ENCODE measurements around the gene CD48. TPM values are rescaled to one million over a fixed set of nuclear protein-coding genes. Genes with fewer than 3 reads are reported as not detected.

The CD48 gene
- polyA plus RNA-seq, 1 of the 3 experiments (the other 2 are of a cell fraction): not detected

DNA sequence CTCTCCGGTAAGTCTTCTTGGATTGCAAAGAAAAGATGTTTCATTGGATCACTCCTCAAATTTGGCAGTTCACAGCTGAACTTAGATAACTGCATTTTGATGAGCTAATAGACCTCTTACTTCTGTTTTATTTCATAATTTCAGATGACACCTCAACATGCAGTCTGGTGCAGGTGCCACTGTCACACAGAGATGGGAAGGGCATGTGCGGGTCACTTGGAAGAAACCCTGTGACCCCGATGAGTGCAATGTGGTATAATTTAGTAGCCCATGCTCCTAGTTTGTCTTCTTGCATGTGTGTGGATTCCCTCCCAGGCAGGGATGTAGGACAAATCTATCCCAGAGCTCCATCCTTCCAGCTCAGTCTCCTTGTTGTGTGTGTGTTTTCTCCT is 64.3 kb downstream of the CD48 start:
- CTCF ChIA-PET: no interaction called here

More for the DNA sequence above, 64.3 kb downstream of the CD48 start:
- H4K20me1 ChIP-seq (ENCODE audit: insufficient read depth): no peaks in the 10 kb centered on the region
- H3K9ac ChIP-seq: no peak overlapping the region
- WGBS (ENCODE audit: low lambda C conversion rate): 15% methylated on average over 3 of the region's 3 CpGs
- no peaks in the 10 kb centered on the region for H3K36me3 ChIP-seq (replicated peaks in 1 of 2; ENCODE audit: control insufficient read depth in 1 of 2, insufficient read depth in 2 of 2, low read length in 1 of 2)
- H3K27ac ChIP-seq (ENCODE audit: low read depth in 2 of 2, low read length in 1 of 2): no peak overlapping the region
- H3K79me2 ChIP-seq (ENCODE audit: insufficient read depth): no peaks in the 10 kb centered on the region
- no peaks in the 10 kb centered on the region for H3K9me2 ChIP-seq
- H3K27me3 ChIP-seq (ENCODE audit: insufficient read depth): peaks cover 8% of the 10 kb centered on the region; the same call in 1 of the 2 replicates
- H3K4me2 ChIP-seq: no peak overlapping the region
- no peaks in the 10 kb centered on the region; a peak in 1 of 4 replicates for H3K4me1 ChIP-seq (ENCODE audit: control insufficient read depth in 1 of 2, insufficient read depth in 2 of 2, low read depth in 1 of 2, low read length in 1 of 2)
- DNase-seq: no peak
- H3F3A ChIP-seq (replicated peaks; ENCODE audit: insufficient read depth): no peaks in the 10 kb centered on the region
- H2AFZ ChIP-seq (ENCODE audit: low read depth): no peak overlapping the region
- TF ChIP-seq MEF2A (IDR thresholded peaks at IDR 0.05; ENCODE audit: borderline replicate concordance, low read depth): no peak
- TF ChIP-seq TAF1 (IDR thresholded peaks at IDR 0.05; ENCODE audit: borderline replicate concordance, low read depth, low read length): no peak
- TF ChIP-seq, protein P1, sequence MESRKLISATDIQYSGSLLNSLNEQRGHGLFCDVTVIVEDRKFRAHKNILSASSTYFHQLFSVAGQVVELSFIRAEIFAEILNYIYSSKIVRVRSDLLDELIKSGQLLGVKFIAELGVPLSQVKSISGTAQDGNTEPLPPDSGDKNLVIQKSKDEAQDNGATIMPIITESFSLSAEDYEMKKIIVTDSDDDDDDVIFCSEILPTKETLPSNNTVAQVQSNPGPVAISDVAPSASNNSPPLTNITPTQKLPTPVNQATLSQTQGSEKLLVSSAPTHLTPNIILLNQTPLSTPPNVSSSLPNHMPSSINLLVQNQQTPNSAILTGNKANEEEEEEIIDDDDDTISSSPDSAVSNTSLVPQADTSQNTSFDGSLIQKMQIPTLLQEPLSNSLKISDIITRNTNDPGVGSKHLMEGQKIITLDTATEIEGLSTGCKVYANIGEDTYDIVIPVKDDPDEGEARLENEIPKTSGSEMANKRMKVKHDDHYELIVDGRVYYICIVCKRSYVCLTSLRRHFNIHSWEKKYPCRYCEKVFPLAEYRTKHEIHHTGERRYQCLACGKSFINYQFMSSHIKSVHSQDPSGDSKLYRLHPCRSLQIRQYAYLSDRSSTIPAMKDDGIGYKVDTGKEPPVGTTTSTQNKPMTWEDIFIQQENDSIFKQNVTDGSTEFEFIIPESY (IDR thresholded peaks at IDR 0.05; ENCODE audit: borderline replicate concordance, low read depth): no peak
- TF ChIP-seq RXRA (IDR thresholded peaks at IDR 0.05; ENCODE audit: borderline replicate concordance, low read depth): no peak
- TF ChIP-seq EZH2phosphoT487 (IDR thresholded peaks at IDR 0.05; ENCODE audit: borderline replicate concordance, low read depth): no peak
- TF ChIP-seq SMC3 (IDR thresholded peaks at IDR 0.05; ENCODE audit: low read depth, low read length): no peak
- TF ChIP-seq FOXM1 (IDR thresholded peaks at IDR 0.05; ENCODE audit: low read depth): no peak
- TF ChIP-seq FOXJ3 (CRISPR knock-in tag; IDR thresholded peaks at IDR 0.05): no peak
- TF ChIP-seq MXI1 (IDR thresholded peaks at IDR 0.05; ENCODE audit: low read depth, low read length): no peak
- TF ChIP-seq EP300 (IDR thresholded peaks at IDR 0.05; ENCODE audit: borderline replicate concordance in 1 of 2, low read depth in 1 of 2, low read length in 1 of 2): no peak
- TF ChIP-seq NRF1 (IDR thresholded peaks at IDR 0.05; ENCODE audit: low read depth, low read length): no peak
- no peak for TF ChIP-seq GABPA (IDR thresholded peaks at IDR 0.05; ENCODE audit: low read depth)
- no peak for TF ChIP-seq POLR2AphosphoS5 (IDR thresholded peaks at IDR 0.05; ENCODE audit: low read depth, low read length)
- TF ChIP-seq IRF3 (IDR thresholded peaks at IDR 0.05; ENCODE audit: low read depth, low read length): no peak
- TF ChIP-seq, protein P2, sequence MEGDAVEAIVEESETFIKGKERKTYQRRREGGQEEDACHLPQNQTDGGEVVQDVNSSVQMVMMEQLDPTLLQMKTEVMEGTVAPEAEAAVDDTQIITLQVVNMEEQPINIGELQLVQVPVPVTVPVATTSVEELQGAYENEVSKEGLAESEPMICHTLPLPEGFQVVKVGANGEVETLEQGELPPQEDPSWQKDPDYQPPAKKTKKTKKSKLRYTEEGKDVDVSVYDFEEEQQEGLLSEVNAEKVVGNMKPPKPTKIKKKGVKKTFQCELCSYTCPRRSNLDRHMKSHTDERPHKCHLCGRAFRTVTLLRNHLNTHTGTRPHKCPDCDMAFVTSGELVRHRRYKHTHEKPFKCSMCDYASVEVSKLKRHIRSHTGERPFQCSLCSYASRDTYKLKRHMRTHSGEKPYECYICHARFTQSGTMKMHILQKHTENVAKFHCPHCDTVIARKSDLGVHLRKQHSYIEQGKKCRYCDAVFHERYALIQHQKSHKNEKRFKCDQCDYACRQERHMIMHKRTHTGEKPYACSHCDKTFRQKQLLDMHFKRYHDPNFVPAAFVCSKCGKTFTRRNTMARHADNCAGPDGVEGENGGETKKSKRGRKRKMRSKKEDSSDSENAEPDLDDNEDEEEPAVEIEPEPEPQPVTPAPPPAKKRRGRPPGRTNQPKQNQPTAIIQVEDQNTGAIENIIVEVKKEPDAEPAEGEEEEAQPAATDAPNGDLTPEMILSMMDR (IDR thresholded peaks at IDR 0.05): no peak
- no peak for TF ChIP-seq FOSL2 (IDR thresholded peaks at IDR 0.05; ENCODE audit: borderline replicate concordance, low read depth)
- TF ChIP-seq REST (IDR thresholded peaks at IDR 0.05; ENCODE audit: low read depth, low read length): no peak
- H3K9me3 ChIP-seq: no peaks in the 10 kb centered on the region
- H3K4me3 ChIP-seq (ENCODE audit: low read depth in 2 of 2, low read length in 1 of 2): no peak overlapping the region
- POLR2A ChIA-PET: no interaction called here
